Fibroblast of gingiva (primary cell): ENCODE results near the gene HIBADH.

Source experiments
- DNase-seq: peaks from one replicate; pipeline ENCODE4 v3.0.0-alpha.2; 2011; ENCODE audit warnings: low read depth

HIBADH gene

DNA sequence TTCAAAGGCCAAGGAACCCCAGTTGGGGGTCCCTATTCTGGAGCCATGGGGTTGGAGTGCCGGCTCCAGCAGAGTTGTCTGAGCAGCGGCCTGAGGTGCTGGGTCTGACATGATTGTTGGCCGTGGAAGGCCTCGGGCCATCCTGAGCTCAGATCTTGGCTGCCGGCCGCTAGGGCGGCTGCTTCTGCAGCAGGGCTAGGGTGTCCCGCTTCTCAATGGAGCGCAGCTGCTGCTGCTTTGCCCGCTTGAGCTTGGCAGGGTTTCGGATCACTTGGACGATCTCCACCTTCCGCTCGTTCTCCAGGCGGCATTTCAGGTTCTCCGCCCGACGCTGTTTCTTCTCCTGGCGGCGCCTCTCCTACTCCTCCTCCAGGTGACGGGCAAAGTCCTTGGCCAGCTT, 171.1 kb downstream of the HIBADH start:
- DNase-seq, result no peak

DNA sequence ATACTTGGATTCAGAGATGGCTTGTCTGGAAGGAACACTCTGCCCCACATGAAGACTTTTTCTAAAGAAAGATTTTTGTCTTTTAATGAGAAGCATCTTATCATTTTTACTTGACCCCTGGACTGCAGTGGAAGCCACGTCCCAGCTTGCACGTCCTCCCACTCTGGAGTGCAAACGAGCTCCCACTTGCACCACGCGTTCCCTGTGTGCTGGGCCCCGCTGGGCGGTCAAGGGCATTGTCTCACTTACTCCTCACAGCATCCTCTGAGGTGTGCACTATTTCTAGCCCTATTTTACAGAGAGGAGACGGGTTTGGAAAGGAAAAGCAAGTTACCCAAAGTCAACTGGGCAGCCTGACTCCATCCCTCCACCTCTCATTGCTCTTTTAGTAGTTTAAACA, 175.2 kb downstream of the HIBADH start:
- DNase-seq, result no peak

DNA sequence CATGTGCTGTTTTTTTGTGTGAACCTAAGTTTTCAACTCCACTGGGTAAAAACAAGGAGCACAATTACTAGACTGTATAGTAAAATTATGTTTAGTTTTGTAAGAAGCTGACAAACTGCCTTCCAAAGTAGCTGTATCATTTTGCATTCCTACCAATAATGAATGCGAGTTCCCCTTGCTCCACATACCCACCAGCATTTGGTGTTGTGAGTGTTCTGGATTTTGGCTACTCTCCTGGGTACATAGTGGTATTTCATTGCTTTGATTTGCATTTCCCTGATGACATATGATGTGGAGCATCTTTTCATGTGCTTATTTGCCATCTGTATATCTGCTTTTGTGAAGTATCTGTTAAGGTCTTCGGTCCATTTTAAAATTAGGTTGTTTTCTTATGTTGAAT, 178.2 kb downstream of the HIBADH start:
- DNase-seq, result peak; percentile 49

- DNase-seq, result no peak
These were observed 180.5 kb downstream of the HIBADH start for GRCh38 chr7:27482219-27482618.

- DNase-seq, result no peak
These were observed 184.1 kb downstream of the HIBADH start for GRCh38 chr7:27478556-27478955.

DNA sequence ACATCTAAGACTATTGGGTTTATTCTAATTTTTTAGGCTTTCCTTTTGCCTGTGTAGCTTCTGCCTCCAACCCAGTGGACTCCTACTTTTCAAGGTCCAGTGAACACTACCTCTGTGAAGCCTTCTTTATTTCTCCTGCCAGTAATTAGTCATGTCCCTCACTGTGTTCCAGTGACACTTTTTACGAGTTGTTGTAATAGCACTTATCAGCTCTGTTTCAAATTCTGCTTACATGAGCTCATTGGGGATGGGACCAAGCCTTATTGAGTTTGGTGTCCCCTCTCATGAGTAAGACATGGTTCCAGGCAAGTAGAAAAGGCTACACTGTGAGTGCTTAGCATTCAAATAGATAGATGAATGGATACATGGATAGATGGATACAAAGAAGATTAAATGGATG, 184.6 kb downstream of the HIBADH start:
- no peak for DNase-seq

GRCh38 chr7:27476493-27476892, 186.2 kb downstream of the HIBADH start:
- no peak for DNase-seq
